ENCODE data around the gene YTHDC1. TPM values are rescaled to one million over a fixed set of nuclear protein-coding genes. Genes with fewer than 3 reads are reported as not detected.

The YTHDC1 gene
- total RNA-seq (2016; rRNA removed; fragmentation: Illumina TruSeq; extraction: Trizol) (56.3 and 56.8 TPM in 2 replicates), polyA plus RNA-seq (2011; rRNA removed) (37.3 and 38.3 TPM in 2 replicates), polyA minus RNA-seq (2011; rRNA and poly(A)+ RNA removed; ENCODE audit: low replicate concordance) (18.4 and 19.2 TPM in 2 replicates), Bru-seq, nascent RNA (percentile 97 among the genes with signal in this experiment), BruChase-seq, experiment 1, labeled RNA remaining after a 6-hour chase (percentile 94 among the genes with signal in this experiment), BruChase-seq, experiment 2, labeled RNA remaining after a 2-hour chase (percentile 96 among the genes with signal in this experiment)
- total RNA-seq (2016; cell fraction: cytosol; rRNA removed; fragmentation: Illumina TruSeq; extraction: Trizol; ENCODE audit: low read depth) = 1.9 and 4.4 TPM in 2 replicates
- 49.2 and 58.7 TPM in 2 replicates for total RNA-seq (2016; cell fraction: insoluble cytoplasmic fraction; rRNA removed; fragmentation: Illumina TruSeq; extraction: Trizol)
- 8.4 and 10.2 TPM in 2 replicates for total RNA-seq (2016; cell fraction: membrane; rRNA removed; fragmentation: Illumina TruSeq; extraction: Trizol)
- 74.0 and 79.2 TPM in 2 replicates for total RNA-seq (2016; cell fraction: nucleus; rRNA removed; fragmentation: Illumina TruSeq; extraction: Trizol)
- 13.8 and 17.3 TPM in 2 replicates for polyA plus RNA-seq (2011; cell fraction: cytosol; rRNA removed)
- polyA plus RNA-seq (2011; cell fraction: nucleus; rRNA removed) = 66.8 and 81.0 TPM in 2 replicates
- polyA plus RNA-seq (2012) = 48.2 and 55.5 TPM in 2 replicates
- 1.6 and 1.7 TPM in 2 replicates for polyA plus RNA-seq (2016; cell fraction: cytosol; fragmentation: Illumina TruSeq; extraction: Trizol; ENCODE audit: low read depth)
- 56.1 TPM in 2 replicates for polyA plus RNA-seq (2016; cell fraction: insoluble cytoplasmic fraction; fragmentation: Illumina TruSeq; extraction: Trizol; ENCODE audit: low read depth)
- polyA plus RNA-seq (2016; cell fraction: membrane; fragmentation: Illumina TruSeq; extraction: Trizol; ENCODE audit: low read depth) = 4.1 and 5.0 TPM in 2 replicates
- 75.1 and 77.3 TPM in 2 replicates for polyA plus RNA-seq (2016; cell fraction: nucleus; fragmentation: Illumina TruSeq; extraction: Trizol; ENCODE audit: insufficient read depth, low read depth)
- polyA minus RNA-seq (2011; cell fraction: cytosol; rRNA and poly(A)+ RNA removed) = 12.6 and 15.7 TPM in 2 replicates
- polyA minus RNA-seq (2011; cell fraction: nucleus; rRNA and poly(A)+ RNA removed) = 222 and 253 TPM in 2 replicates
- long read RNA-seq, experiment 1, full-length matches to known transcripts = 1 of 20 reads
- long read RNA-seq, experiment 1, partial matches to known transcripts = 19 of 20 reads
- long read RNA-seq, experiment 1, other reads (novel, unspliced or antisense) = 0 of 20 reads
- long read RNA-seq, experiment 2, partial matches to known transcripts = 29 of 56 reads
- long read RNA-seq, experiment 2, other reads (novel, unspliced or antisense) = 27 of 56 reads

DNA sequence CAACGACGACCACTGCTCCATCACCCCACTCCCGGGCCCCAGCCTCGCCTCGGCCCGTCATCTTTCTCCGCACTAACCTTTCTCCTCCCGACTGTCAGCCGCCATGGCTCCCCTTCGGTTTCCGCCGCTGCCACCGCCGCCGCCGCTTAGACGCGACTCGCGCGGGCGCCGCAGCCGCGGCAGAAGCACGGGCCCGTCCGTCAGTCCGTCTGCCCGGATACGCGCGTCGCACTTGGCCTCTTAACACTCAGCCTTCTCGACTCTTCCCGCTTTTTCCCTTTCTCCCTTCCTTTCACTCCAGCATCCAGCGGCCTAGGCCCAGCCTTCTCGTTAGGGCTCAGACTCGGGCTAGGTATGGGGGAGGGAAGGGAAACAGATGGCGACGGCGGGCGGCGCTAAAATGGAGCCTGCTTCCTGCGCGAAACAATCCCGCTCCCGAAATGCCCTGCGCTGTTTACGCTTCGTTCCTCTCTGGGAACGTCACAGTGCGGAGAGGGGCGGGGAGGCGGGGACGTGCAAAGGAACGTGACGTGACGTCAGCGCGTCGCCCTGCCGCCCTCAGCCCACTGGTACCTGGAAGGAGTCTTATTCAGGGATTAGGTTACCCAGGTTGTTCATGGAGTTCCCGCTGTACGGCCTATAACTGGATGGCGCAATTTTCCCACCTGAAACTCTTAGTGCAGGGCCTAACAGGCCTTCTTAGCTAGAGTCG, at the start of gene YTHDC1:
Gene YTHDC1 (minus strand): TSS at position 442 of the 712 bp plus-strand sequence. CDS start 337 bp downstream, at position 105.
- Histone ChIP-seq H3K9me3 (ENCODE audit: low read length) (no peaks in the 10 kb centered on the region), H2AFZ (ENCODE audit: low read length) (peak within 1 kb of the TSS; percentile 94), H3K4me3 (replicated peaks in 1 of 3; ENCODE audit: insufficient read depth in 1 of 3, low read depth in 2 of 3, low read length in 3 of 3) (peak within 1 kb of the TSS; percentile 86 to 96 (median 90)), H3K4me1 (ENCODE audit: insufficient read depth, low read length) (peaks cover 32% of the 10 kb centered on the region), H3K9ac (ENCODE audit: insufficient read depth, low read depth, low read length) (peak within 1 kb of the TSS; percentile 97), H3K4me2 (ENCODE audit: low read depth, low read length) (peak within 1 kb of the TSS; percentile 88), H3K36me3 (replicated peaks in 1 of 2; ENCODE audit: control insufficient read depth in 1 of 2, insufficient read depth in 2 of 2, low read length in 2 of 2) (peaks cover 0 to 1% of the 10 kb centered on the region in 2 experiments; a peak in 2 of 5 replicates), H3K79me2 (ENCODE audit: insufficient read depth, low read length) (peaks cover 50% of the 10 kb centered on the region), H4K20me1 (ENCODE audit: insufficient read depth, low read length) (peaks cover 42% of the 10 kb centered on the region), H3K27me3 (ENCODE audit: control insufficient read depth in 1 of 2, insufficient read depth in 2 of 2, low read length in 2 of 2) (no peaks in the 10 kb centered on the region; a peak in 1 of 5 replicates), H3K27ac (ENCODE audit: extremely low read length, insufficient read depth, low read length) (peak within 1 kb of the TSS; percentile 89)
- intact Hi-C loops (cut with micrococcal nuclease; ENCODE audit: unreplicated experiment) = no loop called here
- ChIA-PET POLR2A (interaction anchor here (1.3 kb wide), 1 partner anchor 11 kb away, joined by 3 read pairs; no protein-coding TSS in a partner anchor), CTCF (ENCODE audit: low intra/inter-chr PET ratio, low total read pairs) (no interaction called here)
- in situ Hi-C loops (cut with HindIII; ENCODE audit: extremely low pct_ligation_motif_present, low pct_unique_long_range_greater_than_20kb) = no loop called here
- FAIRE-seq (peak; percentile 98), DNase-seq (ENCODE audit: low spot score) (peak; percentile 90), ATAC-seq (peak; percentile 97)
- BruUV-seq (replicated peaks) = no TSS peak
- WGBS (ENCODE audit: low lambda C conversion rate) = 3% methylated on average over 30 of the region's 67 CpGs
- TF ChIP-seq SP5 (CRISPR knock-in tag; IDR thresholded peaks at IDR 0.05; ENCODE audit: borderline replicate concordance, low read depth) (peak; percentile 83), ZNF652 (CRISPR knock-in tag; IDR thresholded peaks at IDR 0.05; ENCODE audit: borderline replicate concordance, low read depth) (0 out of 2 replicates have a peak, but pooled peaks have one; percentile 12), PITX1 (CRISPR knock-in tag; IDR thresholded peaks at IDR 0.05) (peak; percentile 74), ZNF841 (CRISPR knock-in tag; IDR thresholded peaks at IDR 0.05; ENCODE audit: borderline replicate concordance) (no peak; the same call in 1 of the 2 replicates), SMAD1 (CRISPR knock-in tag; IDR thresholded peaks at IDR 0.05; ENCODE audit: borderline replicate concordance, low read depth) (no peak), ZNF563 (CRISPR knock-in tag; IDR thresholded peaks at IDR 0.05) (no peak)
- TF ChIP-seq, protein P1, sequence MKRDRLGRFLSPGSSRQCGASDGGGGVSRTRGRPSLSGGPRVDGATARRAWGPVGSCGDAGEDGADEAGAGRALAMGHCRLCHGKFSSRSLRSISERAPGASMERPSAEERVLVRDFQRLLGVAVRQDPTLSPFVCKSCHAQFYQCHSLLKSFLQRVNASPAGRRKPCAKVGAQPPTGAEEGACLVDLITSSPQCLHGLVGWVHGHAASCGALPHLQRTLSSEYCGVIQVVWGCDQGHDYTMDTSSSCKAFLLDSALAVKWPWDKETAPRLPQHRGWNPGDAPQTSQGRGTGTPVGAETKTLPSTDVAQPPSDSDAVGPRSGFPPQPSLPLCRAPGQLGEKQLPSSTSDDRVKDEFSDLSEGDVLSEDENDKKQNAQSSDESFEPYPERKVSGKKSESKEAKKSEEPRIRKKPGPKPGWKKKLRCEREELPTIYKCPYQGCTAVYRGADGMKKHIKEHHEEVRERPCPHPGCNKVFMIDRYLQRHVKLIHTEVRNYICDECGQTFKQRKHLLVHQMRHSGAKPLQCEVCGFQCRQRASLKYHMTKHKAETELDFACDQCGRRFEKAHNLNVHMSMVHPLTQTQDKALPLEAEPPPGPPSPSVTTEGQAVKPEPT (CRISPR knock-in tag; IDR thresholded peaks at IDR 0.05; ENCODE audit: low read depth) = peak; percentile 64; the same call in 1 of the 2 replicates
- TF ChIP-seq, protein P2, sequence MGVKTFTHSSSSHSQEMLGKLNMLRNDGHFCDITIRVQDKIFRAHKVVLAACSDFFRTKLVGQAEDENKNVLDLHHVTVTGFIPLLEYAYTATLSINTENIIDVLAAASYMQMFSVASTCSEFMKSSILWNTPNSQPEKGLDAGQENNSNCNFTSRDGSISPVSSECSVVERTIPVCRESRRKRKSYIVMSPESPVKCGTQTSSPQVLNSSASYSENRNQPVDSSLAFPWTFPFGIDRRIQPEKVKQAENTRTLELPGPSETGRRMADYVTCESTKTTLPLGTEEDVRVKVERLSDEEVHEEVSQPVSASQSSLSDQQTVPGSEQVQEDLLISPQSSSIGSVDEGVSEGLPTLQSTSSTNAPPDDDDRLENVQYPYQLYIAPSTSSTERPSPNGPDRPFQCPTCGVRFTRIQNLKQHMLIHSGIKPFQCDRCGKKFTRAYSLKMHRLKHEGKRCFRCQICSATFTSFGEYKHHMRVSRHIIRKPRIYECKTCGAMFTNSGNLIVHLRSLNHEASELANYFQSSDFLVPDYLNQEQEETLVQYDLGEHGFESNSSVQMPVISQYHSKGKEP (CRISPR knock-in tag; IDR thresholded peaks at IDR 0.05) = no peak
